Measurements from ENCODE around the gene NPSR1.
"Not testable (repeated sequence)": the region's sequence is repeated elsewhere in the genome, so short reads cannot be mapped to it uniquely, and the experiment has no call there.

Gene NPSR1

GRCh38 chr7:34878944-34879735 is 221.1 kb downstream of the NPSR1 start:
- not testable (repeated sequence) for DNase-seq

GRCh38 chr7:34879871-34880270 is 221.9 kb downstream of the NPSR1 start:
- no peak for DNase-seq

GRCh38 chr7:34883855-34884254 is 225.8 kb downstream of the NPSR1 start:
- not testable (repeated sequence) for DNase-seq

GRCh38 chr7:34886856-34887255 is 228.8 kb downstream of the NPSR1 start:
- no peak for DNase-seq

GRCh38 chr7:34889951-34890350 is 231.9 kb downstream of the NPSR1 start:
- DNase-seq: no peak

- DNase-seq: no peak
Measured at GRCh38 chr7:34895202-34895601, 237.2 kb downstream of the NPSR1 start.

All from NCI-H1694 (cell line).